NCI-H1092 (cell line): ENCODE measurements around the gene BICD1.
"Not testable (repeated sequence)": the region's sequence is repeated elsewhere in the genome, so short reads cannot be mapped to it uniquely, and the experiment has no call there.

ENCODE experiments used
- DNase-seq: peaks from one replicate; lab custom pipeline; 2025; lab: John Stamatoyannopoulos, UW

BICD1 gene

GRCh38 chr12:32196250-32197198 lies 89.9 kb downstream of the BICD1 start:
- no peak for DNase-seq

GRCh38 chr12:32197421-32197820 lies 90.8 kb downstream of the BICD1 start:
- DNase-seq = no peak

GRCh38 chr12:32198555-32198954 lies 91.9 kb downstream of the BICD1 start:
- no peak for DNase-seq

- no peak for DNase-seq
Measured at GRCh38 chr12:32201096-32201495, 94.4 kb downstream of the BICD1 start.

- peak; percentile 6 for DNase-seq
Measured at GRCh38 chr12:32201976-32202375, 95.3 kb downstream of the BICD1 start.

- no peak for DNase-seq
Measured at GRCh38 chr12:32205731-32206130, 99.1 kb downstream of the BICD1 start.

- no peak for DNase-seq
Measured at GRCh38 chr12:32208355-32208754, 101.7 kb downstream of the BICD1 start.

- DNase-seq = peak; percentile 32
Measured at GRCh38 chr12:32211066-32211899, 104.6 kb downstream of the BICD1 start.

- DNase-seq = peak; percentile 32
Measured at GRCh38 chr12:32211900-32212156, 105.2 kb downstream of the BICD1 start.

- no peak for DNase-seq
Measured at GRCh38 chr12:32214723-32215122, 108.1 kb downstream of the BICD1 start.

GRCh38 chr12:32217354-32218310 lies 111.0 kb downstream of the BICD1 start:
- DNase-seq = no peak

- no peak for DNase-seq
Measured at GRCh38 chr12:32223941-32224340, 117.3 kb downstream of the BICD1 start.

- DNase-seq = no peak
Measured at GRCh38 chr12:32226768-32227167, 120.1 kb downstream of the BICD1 start.

GRCh38 chr12:32229971-32230612 lies 123.4 kb downstream of the BICD1 start:
- no peak for DNase-seq

- peak; percentile 17 for DNase-seq
Measured at GRCh38 chr12:32230613-32230993, 124.0 kb downstream of the BICD1 start.

GRCh38 chr12:32231361-32231760 lies 124.7 kb downstream of the BICD1 start:
- DNase-seq = not testable (repeated sequence)

- DNase-seq = no peak
Measured at GRCh38 chr12:32233568-32233967, 126.9 kb downstream of the BICD1 start.

- DNase-seq = no peak
Measured at GRCh38 chr12:32235251-32235650, 128.6 kb downstream of the BICD1 start.

GRCh38 chr12:32240162-32240561 lies 133.5 kb downstream of the BICD1 start:
- no peak for DNase-seq

GRCh38 chr12:32240831-32241230 lies 134.2 kb downstream of the BICD1 start:
- DNase-seq = no peak

- DNase-seq = no peak
Measured at GRCh38 chr12:32242641-32243040, 136.0 kb downstream of the BICD1 start.
